Coronary artery (tissue), 2 donors: Measurements from ENCODE around the gene ASNSD1.

Experiments
- DNase-seq: peaks from one replicate; pipeline ENCODE4 v3.0.0-alpha.2; 2017; ENCODE audit warnings: low spot score
- H3K27ac ChIP-seq, 2 donors: fragments of 200-600 bp; sonication (generic); one replicate each; pipeline ENCODE4 v1.5.1; 2016 to 2019
- H3K4me3 ChIP-seq: fragments of 200-600 bp; sonication (generic); 2 replicates; pipeline ENCODE4 v1.5.1; 2016; ENCODE audit warnings: mild to moderate bottlenecking, moderate library complexity
- CTCF ChIP-seq: fragments of 200-600 bp; sonication (generic); IDR thresholded peaks from one replicate; pipeline ENCODE4 v1.5.1; 2019; ENCODE audit warnings: antibody characterized with exemption

The ASNSD1 gene

GRCh38 chr2:189623049-189623448, 38.2 kb upstream of the ASNSD1 start:
- Histone ChIP-seq H3K27ac (no peak overlapping the region), H3K4me3 (no peak overlapping the region)
- DNase-seq, result no peak
- no peak for TF ChIP-seq CTCF

- H3K27ac ChIP-seq, result no peak overlapping the region
- no peak for DNase-seq
- no peak for TF ChIP-seq CTCF
- no peak overlapping the region for H3K4me3 ChIP-seq
These were observed 36.5 kb upstream of the ASNSD1 start for GRCh38 chr2:189624648-189625355.

- Histone ChIP-seq H3K27ac (no peak overlapping the region), H3K4me3 (no peak overlapping the region)
- DNase-seq, result no peak
- TF ChIP-seq CTCF, result no peak
These were observed 35.6 kb upstream of the ASNSD1 start for GRCh38 chr2:189625636-189626035.

DNA sequence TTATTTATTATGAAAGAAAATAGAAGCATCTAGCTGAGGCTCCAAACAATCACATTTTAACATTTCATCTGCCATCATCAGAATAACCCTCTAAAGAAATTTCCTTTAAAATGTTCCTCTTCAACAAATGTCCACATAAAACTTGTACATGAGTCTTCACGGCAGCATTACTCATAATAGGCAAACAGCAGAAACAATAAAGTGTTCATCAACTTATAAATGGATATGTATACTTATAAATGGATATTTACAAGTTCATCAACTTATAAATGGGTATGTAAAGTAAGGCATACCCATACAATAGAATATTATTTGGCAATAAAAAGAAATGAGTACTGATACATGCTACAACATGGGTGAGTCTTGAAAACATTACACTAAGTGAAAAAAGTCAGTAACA, 33.5 kb upstream of the ASNSD1 start:
- DNase-seq, result no peak
- Histone ChIP-seq H3K27ac (no peak overlapping the region), H3K4me3 (no peak overlapping the region)
- TF ChIP-seq CTCF, result no peak

GRCh38 chr2:189628817-189629530, 32.3 kb upstream of the ASNSD1 start:
- DNase-seq, result no peak
- Histone ChIP-seq H3K27ac (peak overlapping the region in 1 of 2 donors; percentile 8), H3K4me3 (no peak overlapping the region)
- TF ChIP-seq CTCF, result no peak

- no peak overlapping the region for H3K4me3 ChIP-seq
- DNase-seq, result no peak
- no peak for TF ChIP-seq CTCF
- peak overlapping the region in 1 of 2 donors; percentile 8 for H3K27ac ChIP-seq
These were observed 31.5 kb upstream of the ASNSD1 start for GRCh38 chr2:189629531-189630453.
